ENCODE data around the gene GALNT8. TPM values are rescaled to one million over a fixed set of nuclear protein-coding genes. Genes with fewer than 3 reads are reported as not detected.

Gene GALNT8, protein sequence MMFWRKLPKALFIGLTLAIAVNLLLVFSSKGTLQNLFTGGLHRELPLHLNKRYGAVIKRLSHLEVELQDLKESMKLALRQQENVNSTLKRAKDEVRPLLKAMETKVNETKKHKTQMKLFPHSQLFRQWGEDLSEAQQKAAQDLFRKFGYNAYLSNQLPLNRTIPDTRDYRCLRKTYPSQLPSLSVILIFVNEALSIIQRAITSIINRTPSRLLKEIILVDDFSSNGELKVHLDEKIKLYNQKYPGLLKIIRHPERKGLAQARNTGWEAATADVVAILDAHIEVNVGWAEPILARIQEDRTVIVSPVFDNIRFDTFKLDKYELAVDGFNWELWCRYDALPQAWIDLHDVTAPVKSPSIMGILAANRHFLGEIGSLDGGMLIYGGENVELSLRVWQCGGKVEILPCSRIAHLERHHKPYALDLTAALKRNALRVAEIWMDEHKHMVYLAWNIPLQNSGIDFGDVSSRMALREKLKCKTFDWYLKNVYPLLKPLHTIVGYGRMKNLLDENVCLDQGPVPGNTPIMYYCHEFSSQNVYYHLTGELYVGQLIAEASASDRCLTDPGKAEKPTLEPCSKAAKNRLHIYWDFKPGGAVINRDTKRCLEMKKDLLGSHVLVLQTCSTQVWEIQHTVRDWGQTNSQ
- total RNA-seq: 0.39 and 2.1 TPM in 2 replicates

DNA sequence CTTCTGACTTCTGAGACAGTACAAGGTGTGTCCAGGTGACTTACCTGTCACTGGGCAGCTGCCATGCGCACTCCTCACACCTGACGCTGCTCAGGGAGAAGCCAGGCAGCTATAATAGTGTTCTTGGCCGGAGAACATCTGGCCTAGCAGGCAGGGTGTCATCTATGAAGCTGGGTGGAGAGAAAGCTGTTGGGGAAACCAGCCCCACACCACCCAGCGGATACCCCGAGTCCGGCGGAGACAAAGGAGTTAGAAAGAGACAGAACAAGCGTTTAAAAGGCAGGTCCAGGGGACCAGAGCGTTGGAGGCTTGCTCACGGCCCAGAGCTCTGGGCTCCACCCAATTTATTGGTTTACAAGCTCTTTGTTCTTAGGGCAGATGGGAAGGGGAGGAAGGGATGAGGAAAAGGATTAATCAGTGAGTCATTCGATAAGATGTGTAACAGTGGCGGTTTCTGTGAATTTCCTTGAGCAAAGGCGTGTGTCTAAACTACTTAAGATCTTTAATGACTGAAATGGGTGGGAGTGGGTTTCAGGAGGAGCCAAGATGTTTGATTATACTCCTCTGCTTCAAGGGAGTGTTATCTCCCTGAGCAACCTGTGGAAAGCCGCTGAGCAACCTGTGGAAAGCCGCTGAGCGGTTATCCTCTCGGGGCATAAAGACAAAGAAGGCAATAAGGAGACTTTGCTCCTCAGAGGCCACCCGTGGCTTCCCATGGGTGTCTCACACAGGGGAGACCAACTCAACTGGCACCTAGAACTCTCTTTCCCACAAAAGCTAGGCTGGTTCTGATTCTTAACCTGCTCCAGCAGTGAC, at the start of gene GALNT8:
GALNT8 (plus strand) TSS at position 580 of the 816 bp plus-strand sequence. CDS start 278 bp downstream, outside the sequence.
- Mint-ChIP-seq H3K27me3 (ENCODE audit: insufficient read depth) (peaks cover 26% of the 10 kb centered on the region), H3K9me3 (no peaks in the 10 kb centered on the region), H3K27ac (no peak within 1 kb of the TSS), H3K36me3 (ENCODE audit: low read depth) (no peaks in the 10 kb centered on the region), H3K4me3 (no peak within 1 kb of the TSS), H3K4me1 (ENCODE audit: low read depth) (no peaks in the 10 kb centered on the region)
- no peak for DNase-seq (ENCODE audit: low spot score)
- intact Hi-C loops (cut with micrococcal nuclease): no loop called here

DNA sequence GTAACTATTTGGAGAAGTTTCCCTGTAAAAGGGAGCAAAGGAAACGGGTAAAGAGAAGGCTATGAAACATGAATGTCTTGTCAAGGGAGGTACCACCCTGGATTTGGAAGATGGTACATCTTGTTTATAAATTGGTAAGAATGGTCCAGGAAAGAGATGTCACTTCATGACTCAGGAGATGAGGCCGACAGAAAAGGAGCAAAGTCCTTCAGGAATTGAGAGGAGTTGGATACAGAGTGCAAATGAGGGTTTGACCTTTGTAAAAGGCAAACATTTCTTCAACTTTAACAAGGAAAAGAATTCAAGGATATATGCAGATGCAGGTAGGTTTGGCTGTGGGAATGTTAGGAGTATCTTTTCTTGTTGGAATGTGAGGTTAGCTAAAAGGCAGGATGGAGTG, 40.5 kb upstream of the GALNT8 start:
- intact Hi-C loops (cut with micrococcal nuclease): no loop called here
- no peak overlapping the region for H3K27ac Mint-ChIP-seq
- H3K27me3 Mint-ChIP-seq (ENCODE audit: insufficient read depth): no peaks in the 10 kb centered on the region
- H3K4me1 Mint-ChIP-seq (ENCODE audit: low read depth): no peaks in the 10 kb centered on the region
- no peak overlapping the region for H3K4me3 Mint-ChIP-seq
- no peak for DNase-seq (ENCODE audit: low spot score)
- peaks cover 36% of the 10 kb centered on the region for H3K36me3 Mint-ChIP-seq (ENCODE audit: low read depth)
- peaks cover 4% of the 10 kb centered on the region for H3K9me3 Mint-ChIP-seq

DNA sequence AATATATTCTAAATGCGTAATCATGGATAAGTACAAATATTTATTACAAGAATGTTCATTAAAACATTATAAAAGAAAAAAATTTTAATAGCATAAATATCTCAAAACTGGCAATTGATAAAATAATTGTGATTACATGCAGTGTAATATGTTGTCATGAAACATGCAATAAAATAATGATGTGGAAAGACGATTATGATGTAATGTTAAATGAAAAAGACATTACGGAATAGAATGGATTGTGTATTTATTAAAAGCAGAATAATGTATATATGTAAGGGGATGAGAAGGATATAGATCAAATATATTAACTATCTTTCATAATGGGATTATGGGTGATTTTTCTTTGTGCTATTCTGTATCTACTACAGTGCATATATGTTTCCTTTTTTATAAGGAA, 38.5 kb upstream of the GALNT8 start:
- Mint-ChIP-seq H3K4me3 (no peak overlapping the region), H3K36me3 (ENCODE audit: low read depth) (peaks cover 38% of the 10 kb centered on the region), H3K27ac (no peak overlapping the region)

DNA sequence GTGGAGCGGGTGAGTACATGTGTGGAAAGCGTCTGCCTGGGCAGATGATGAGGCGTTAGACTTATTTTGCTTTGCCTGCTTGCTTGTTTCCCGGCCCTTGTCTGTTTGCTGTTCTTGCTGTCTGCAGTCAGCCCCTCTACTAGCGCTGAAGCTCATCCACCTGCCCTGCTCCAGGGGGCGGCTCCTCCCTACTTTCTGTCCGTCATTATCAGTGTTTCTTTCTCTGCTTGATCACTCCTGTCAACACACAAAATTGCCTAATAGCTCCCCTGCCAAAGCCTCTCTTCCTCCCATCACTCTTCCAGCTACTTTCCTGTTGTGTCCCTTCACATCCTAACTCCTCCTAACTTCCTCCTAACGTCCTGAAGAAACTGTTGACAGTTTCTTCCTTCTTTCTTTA, 34.9 kb upstream of the GALNT8 start:
- Mint-ChIP-seq H3K9me3 (no peaks in the 10 kb centered on the region), H3K27ac (no peak overlapping the region), H3K4me1 (ENCODE audit: low read depth) (no peaks in the 10 kb centered on the region), H3K36me3 (ENCODE audit: low read depth) (peaks cover 36% of the 10 kb centered on the region), H3K27me3 (ENCODE audit: insufficient read depth) (no peaks in the 10 kb centered on the region), H3K4me3 (no peak overlapping the region)
- intact Hi-C loops (cut with micrococcal nuclease): no loop called here
- DNase-seq (ENCODE audit: low spot score): no peak

More for the DNA sequence above, 38.5 kb upstream of the GALNT8 start:
- intact Hi-C loops (cut with micrococcal nuclease): no loop called here
- H3K4me1 Mint-ChIP-seq (ENCODE audit: low read depth): no peaks in the 10 kb centered on the region
- H3K27me3 Mint-ChIP-seq (ENCODE audit: insufficient read depth): no peaks in the 10 kb centered on the region
- H3K9me3 Mint-ChIP-seq: no peaks in the 10 kb centered on the region
- no peak for DNase-seq (ENCODE audit: low spot score)

DNA sequence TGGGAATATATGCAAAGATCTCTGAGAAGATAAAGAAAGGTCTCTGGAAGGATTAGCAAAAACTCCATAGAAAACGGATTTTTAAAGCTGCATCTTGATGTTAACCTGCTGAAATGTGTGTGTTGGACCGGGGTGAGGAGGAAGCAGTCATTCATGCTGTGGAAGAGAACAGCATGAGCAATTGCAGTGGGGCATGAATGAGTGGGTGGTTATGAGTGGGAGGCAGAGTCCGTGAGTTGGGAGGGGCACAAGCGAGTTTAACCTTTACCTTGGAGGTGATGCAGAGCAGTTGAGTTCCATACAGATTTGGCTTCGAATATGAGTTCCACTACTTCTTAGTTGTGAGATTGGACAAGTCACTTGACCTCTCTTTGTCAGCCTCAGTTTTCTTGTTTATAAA, 29.4 kb upstream of the GALNT8 start:
- Mint-ChIP-seq H3K36me3 (ENCODE audit: low read depth) (peaks cover 21% of the 10 kb centered on the region), H3K27ac (no peak overlapping the region), H3K4me3 (no peak overlapping the region), H3K27me3 (ENCODE audit: insufficient read depth) (no peaks in the 10 kb centered on the region), H3K9me3 (no peaks in the 10 kb centered on the region), H3K4me1 (ENCODE audit: low read depth) (no peaks in the 10 kb centered on the region)
- no peak for DNase-seq (ENCODE audit: low spot score)
- intact Hi-C loops (cut with micrococcal nuclease): no loop called here

DNA sequence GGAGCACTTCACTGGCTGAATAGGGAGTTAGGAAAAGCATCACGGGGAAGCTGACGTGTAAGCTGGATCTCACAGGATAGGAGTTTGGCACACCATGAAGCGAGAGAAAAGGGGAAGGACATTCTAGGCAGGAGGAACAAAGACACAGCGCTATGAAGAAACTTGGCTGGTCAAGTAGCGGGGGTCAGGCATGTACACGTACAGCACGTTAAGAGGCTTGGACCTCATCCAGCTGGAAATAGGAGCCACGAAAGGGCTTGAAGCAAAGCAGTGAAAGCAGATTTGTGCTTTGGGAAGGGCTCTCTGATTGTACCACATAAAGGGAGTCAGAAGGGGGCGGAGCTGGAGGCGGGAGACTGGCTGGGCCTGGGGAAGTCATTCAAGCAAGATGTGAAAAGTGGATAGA, 19.6 kb upstream of the GALNT8 start:
- no peak for DNase-seq (ENCODE audit: low spot score)
- Mint-ChIP-seq H3K36me3 (ENCODE audit: low read depth) (no peaks in the 10 kb centered on the region), H3K4me3 (no peak overlapping the region), H3K27ac (no peak overlapping the region), H3K9me3 (no peaks in the 10 kb centered on the region), H3K27me3 (ENCODE audit: insufficient read depth) (no peaks in the 10 kb centered on the region), H3K4me1 (ENCODE audit: low read depth) (no peaks in the 10 kb centered on the region)
- intact Hi-C loops (cut with micrococcal nuclease): no loop called here

DNA sequence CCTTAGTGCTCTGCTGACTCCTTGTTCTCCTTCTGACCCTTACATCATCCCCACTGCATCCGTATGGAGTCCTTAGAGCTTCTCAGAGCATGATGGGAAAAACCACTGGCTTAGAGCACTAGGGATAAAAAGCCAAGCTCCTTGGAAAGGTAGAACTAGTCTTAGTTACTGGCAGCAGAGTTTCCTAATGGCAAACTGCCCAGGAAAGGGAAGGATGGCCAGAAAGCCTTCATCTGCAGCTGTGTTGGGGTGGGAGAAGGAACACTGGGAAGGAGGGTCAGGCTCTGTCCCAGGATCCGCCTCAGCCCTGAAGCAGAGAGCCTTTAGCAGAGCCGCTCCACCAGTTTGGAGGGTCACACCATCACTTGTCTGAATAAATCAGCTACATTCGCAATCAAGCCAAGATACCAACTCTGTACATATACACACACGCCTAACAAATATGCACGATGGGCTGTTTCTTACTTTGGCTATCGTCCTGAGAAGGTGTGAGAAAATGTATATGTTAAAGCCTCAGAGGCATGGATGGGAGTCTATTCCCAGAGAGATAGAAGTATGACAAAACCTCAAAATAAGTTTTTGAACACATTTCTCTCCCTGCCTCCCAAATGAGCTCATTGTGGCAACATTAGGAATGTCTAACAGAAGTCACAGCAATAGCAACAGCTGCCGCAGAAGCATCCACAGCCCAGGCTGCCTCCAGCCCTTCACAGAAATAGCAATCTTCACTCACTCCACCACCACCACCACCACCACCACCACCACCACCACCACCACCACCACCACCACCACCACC, 18.6 kb upstream of the GALNT8 start:
- no peak overlapping the region for H3K27ac Mint-ChIP-seq
- intact Hi-C loops (cut with micrococcal nuclease): no loop called here
- H3K4me3 Mint-ChIP-seq: no peak overlapping the region
- H3K27me3 Mint-ChIP-seq (ENCODE audit: insufficient read depth): peaks cover 6% of the 10 kb centered on the region
- H3K4me1 Mint-ChIP-seq (ENCODE audit: low read depth): no peaks in the 10 kb centered on the region
- H3K9me3 Mint-ChIP-seq: no peaks in the 10 kb centered on the region
- no peaks in the 10 kb centered on the region for H3K36me3 Mint-ChIP-seq (ENCODE audit: low read depth)
- DNase-seq (ENCODE audit: low spot score): no peak

DNA sequence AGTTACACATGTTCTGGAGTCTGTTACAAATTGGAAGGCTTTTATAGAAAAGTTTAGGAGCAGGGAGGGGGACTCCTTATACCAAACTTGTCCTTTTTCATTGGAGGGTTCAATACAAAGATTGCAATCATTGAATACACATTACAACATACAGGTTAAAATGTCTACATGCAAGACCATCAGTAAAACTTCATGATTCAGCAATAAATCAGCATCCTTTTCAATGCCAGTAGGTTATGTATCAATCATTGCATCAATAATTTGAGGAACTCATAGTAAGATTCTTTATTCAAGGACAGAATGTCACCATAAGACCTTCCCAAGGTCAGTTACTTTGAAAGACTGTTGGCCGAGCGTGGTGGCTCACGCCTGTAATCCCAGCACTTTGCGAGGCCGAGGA, 16.5 kb upstream of the GALNT8 start:
- Mint-ChIP-seq H3K36me3 (ENCODE audit: low read depth) (no peaks in the 10 kb centered on the region), H3K27ac (no peak overlapping the region), H3K9me3 (no peaks in the 10 kb centered on the region), H3K4me1 (ENCODE audit: low read depth) (no peaks in the 10 kb centered on the region), H3K27me3 (ENCODE audit: insufficient read depth) (peaks cover 16% of the 10 kb centered on the region), H3K4me3 (no peak overlapping the region)
- no peak for DNase-seq (ENCODE audit: low spot score)
- intact Hi-C loops (cut with micrococcal nuclease): no loop called here

DNA sequence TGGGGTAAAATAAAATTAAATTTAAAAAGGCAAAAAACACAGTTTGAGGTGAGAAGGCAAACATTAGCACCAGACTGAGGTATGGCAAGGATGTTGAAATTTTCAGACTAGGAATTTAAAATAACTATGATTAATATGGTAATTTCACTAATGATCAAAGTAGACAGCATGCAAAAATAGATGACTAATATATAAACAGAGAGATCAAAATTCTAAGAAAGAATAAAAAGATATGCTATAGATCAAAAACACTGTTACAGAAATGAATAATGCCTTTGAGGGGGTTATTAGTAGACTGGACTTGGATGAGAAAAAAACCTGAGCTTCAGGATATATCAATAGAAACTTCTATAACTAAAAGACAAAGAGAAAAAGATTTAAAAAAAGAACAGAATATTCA, 14.4 kb upstream of the GALNT8 start:
- Mint-ChIP-seq H3K4me1 (ENCODE audit: low read depth) (no peaks in the 10 kb centered on the region), H3K9me3 (no peaks in the 10 kb centered on the region), H3K27ac (no peak overlapping the region), H3K36me3 (ENCODE audit: low read depth) (no peaks in the 10 kb centered on the region), H3K27me3 (ENCODE audit: insufficient read depth) (peaks cover 19% of the 10 kb centered on the region), H3K4me3 (no peak overlapping the region)
- no peak for DNase-seq (ENCODE audit: low spot score)
- intact Hi-C loops (cut with micrococcal nuclease): no loop called here

DNA sequence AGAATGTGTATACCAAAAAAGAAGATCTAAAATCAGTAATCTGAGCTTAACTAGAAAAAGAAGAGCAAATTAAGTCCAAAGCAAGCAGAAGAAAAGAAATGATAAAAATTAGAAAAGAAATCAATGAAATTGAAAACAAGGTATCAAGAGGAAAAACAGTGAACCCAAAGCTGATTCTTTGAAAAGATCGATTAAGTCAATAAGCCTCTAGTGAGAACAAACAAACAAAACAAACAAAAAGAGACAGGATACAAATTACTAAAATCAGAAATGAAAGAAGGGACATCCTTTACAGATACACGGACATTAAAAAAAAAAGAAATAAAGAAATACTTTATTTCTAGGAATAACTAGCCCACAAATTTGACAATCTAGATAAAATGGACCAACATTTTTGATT, 12.9 kb upstream of the GALNT8 start:
- H3K4me1 Mint-ChIP-seq (ENCODE audit: low read depth): no peaks in the 10 kb centered on the region
- no peak overlapping the region for H3K27ac Mint-ChIP-seq
- H3K4me3 Mint-ChIP-seq: no peak overlapping the region
- H3K27me3 Mint-ChIP-seq (ENCODE audit: insufficient read depth): peaks cover 19% of the 10 kb centered on the region
- intact Hi-C loops (cut with micrococcal nuclease): no loop called here
- H3K36me3 Mint-ChIP-seq (ENCODE audit: low read depth): no peaks in the 10 kb centered on the region
- DNase-seq (ENCODE audit: low spot score): no peak
- H3K9me3 Mint-ChIP-seq: no peaks in the 10 kb centered on the region

DNA sequence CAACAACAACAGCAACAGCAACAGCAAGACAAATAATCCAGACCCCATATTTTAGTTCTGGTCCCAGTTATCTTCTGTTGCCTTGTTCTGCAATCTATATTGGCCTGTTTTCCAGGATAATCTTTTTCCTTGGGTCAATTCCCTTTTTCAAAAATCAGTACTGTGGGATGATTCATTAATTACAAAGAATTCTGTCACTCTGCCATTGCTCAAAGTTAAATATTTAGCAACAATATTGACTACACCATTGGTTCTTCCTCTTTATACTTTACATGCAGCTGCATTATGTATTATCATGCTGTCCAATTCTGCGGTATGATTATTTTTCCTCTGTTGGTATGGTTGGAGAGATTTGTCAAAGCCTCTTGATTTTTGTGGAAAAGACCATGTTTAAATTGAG, 10.1 kb upstream of the GALNT8 start:
- Mint-ChIP-seq H3K9me3 (no peaks in the 10 kb centered on the region), H3K4me1 (ENCODE audit: low read depth) (no peaks in the 10 kb centered on the region), H3K4me3 (no peak overlapping the region), H3K36me3 (ENCODE audit: low read depth) (no peaks in the 10 kb centered on the region), H3K27ac (no peak overlapping the region), H3K27me3 (ENCODE audit: insufficient read depth) (peaks cover 21% of the 10 kb centered on the region)
- no peak for DNase-seq (ENCODE audit: low spot score)
- intact Hi-C loops (cut with micrococcal nuclease): no loop called here

DNA sequence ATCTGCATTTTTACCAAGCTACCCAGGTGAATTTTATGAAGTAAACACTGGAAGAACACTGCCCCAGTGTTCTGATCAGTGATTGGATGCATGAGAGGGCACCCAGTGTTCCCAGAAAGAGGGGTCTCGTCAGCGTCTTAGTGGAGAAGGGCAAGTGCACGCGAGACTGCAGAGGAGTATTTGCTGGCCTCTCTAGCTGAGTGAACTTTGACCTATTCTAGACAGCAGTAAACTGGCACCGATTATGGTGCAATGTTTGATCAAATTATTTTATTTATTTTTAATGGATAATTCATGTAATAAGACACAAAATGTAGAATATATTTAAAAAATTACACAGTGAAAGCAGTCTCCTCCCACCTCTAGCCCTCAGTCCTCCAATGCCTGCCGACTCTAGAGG, 5.3 kb upstream of the GALNT8 start:
- H3K27me3 Mint-ChIP-seq (ENCODE audit: insufficient read depth): peaks cover 12% of the 10 kb centered on the region
- no peaks in the 10 kb centered on the region for H3K4me1 Mint-ChIP-seq (ENCODE audit: low read depth)
- H3K9me3 Mint-ChIP-seq: no peaks in the 10 kb centered on the region
- intact Hi-C loops (cut with micrococcal nuclease): no loop called here
- no peaks in the 10 kb centered on the region for H3K36me3 Mint-ChIP-seq (ENCODE audit: low read depth)
- DNase-seq (ENCODE audit: low spot score): no peak
- no peak overlapping the region for H3K4me3 Mint-ChIP-seq
- H3K27ac Mint-ChIP-seq: no peak overlapping the region
